ENCODE data around the gene GPC6. TPM values are rescaled to one million over a fixed set of nuclear protein-coding genes. Genes with fewer than 3 reads are reported as not detected.

Gene GPC6
- total and polyA plus RNA-seq, 9 of the 15 experiments (the other 6 are each of a cell fraction or from before 2014, with no cell fraction given) = under 0.01 to 0.20 (median 0.01) TPM; not detected in 4

DNA sequence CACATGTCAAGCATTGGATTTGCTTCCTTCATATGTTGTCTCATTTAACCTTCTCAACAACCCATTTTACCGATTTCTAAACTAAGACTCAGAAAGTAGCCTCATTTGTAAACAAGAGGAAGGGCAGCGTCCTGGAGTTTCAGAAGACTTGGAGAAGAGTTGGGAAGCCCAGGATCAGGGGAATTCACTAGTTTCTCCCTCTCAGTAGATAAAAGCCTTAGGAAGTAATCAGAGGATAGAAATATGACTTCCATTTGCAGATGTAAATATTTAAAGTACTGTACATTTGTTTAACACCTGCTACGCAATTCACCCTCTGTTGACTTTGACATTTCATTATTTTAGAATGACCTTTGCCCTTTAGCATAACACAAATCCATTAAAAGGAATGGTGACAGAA is 1036.4 kb downstream of the GPC6 start (continued):
- TF ChIP-seq, protein P1, sequence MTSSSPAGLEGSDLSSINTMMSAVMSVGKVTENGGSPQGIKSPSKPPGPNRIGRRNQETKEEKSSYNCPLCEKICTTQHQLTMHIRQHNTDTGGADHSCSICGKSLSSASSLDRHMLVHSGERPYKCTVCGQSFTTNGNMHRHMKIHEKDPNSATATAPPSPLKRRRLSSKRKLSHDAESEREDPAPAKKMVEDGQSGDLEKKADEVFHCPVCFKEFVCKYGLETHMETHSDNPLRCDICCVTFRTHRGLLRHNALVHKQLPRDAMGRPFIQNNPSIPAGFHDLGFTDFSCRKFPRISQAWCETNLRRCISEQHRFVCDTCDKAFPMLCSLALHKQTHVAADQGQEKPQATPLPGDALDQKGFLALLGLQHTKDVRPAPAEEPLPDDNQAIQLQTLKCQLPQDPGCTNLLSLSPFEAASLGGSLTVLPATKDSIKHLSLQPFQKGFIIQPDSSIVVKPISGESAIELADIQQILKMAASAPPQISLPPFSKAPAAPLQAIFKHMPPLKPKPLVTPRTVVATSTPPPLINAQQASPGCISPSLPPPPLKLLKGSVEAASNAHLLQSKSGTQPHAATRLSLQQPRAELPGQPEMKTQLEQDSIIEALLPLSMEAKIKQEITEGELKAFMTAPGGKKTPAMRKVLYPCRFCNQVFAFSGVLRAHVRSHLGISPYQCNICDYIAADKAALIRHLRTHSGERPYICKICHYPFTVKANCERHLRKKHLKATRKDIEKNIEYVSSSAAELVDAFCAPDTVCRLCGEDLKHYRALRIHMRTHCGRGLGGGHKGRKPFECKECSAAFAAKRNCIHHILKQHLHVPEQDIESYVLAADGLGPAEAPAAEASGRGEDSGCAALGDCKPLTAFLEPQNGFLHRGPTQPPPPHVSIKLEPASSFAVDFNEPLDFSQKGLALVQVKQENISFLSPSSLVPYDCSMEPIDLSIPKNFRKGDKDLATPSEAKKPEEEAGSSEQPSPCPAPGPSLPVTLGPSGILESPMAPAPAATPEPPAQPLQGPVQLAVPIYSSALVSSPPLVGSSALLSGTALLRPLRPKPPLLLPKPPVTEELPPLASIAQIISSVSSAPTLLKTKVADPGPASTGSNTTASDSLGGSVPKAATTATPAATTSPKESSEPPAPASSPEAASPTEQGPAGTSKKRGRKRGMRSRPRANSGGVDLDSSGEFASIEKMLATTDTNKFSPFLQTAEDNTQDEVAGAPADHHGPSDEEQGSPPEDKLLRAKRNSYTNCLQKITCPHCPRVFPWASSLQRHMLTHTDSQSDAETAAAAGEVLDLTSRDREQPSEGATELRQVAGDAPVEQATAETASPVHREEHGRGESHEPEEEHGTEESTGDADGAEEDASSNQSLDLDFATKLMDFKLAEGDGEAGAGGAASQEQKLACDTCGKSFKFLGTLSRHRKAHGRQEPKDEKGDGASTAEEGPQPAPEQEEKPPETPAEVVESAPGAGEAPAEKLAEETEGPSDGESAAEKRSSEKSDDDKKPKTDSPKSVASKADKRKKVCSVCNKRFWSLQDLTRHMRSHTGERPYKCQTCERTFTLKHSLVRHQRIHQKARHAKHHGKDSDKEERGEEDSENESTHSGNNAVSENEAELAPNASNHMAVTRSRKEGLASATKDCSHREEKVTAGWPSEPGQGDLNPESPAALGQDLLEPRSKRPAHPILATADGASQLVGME (CRISPR knock-in tag; IDR thresholded peaks at IDR 0.05) = no peak
- TF ChIP-seq FOXK1 (CRISPR knock-in tag; IDR thresholded peaks at IDR 0.05; ENCODE audit: borderline replicate concordance) = no peak
- no peak for TF ChIP-seq BRF1 (IDR thresholded peaks at IDR 0.05; ENCODE audit: borderline replicate concordance, extremely low read depth, insufficient read length)
- no peak for TF ChIP-seq ARID1B (IDR thresholded peaks at IDR 0.05)
